ENCODE measurements around the gene SERPINE1.

The SERPINE1 gene

GRCh38 chr7:101123703-101124068, 3.2 kb upstream of the SERPINE1 start:
- no peak overlapping the region for H3K4me3 ChIP-seq (ENCODE audit: low read depth, low read length)
- no peaks in the 10 kb centered on the region; the same call in 1 of the 2 replicates for H3K4me1 ChIP-seq (ENCODE audit: control insufficient read depth, insufficient read depth, low read length)
- ChIA-PET CTCF (interaction anchor here (0.7 to 6.7 kb wide), 7 partner anchors 12 to 69 kb away, joined by 3 to 37 read pairs (median 6); no protein-coding TSS in a partner anchor), POLR2A (interaction anchor here (0.7 to 1.4 kb wide), 3 partner anchors 11 to 691 kb away, joined by 3 to 11 read pairs (median 9); no protein-coding TSS in a partner anchor)
- TF ChIP-seq ZNF623 (tag by site-specific recombination; IDR thresholded peaks at IDR 0.05): no peak
- TF ChIP-seq BCL11A (tag by site-specific recombination; IDR thresholded peaks at IDR 0.05; ENCODE audit: low read depth): no peak
- no peak for TF ChIP-seq ZNF585B (tag by site-specific recombination; IDR thresholded peaks at IDR 0.05)
- no peak for TF ChIP-seq ZNF792 (tag by site-specific recombination; IDR thresholded peaks at IDR 0.05)
- TF ChIP-seq ZNF366 (tag by site-specific recombination; conservative IDR thresholded peaks at IDR 0.05): no peak
- no peak for TF ChIP-seq ZBTB21 (tag by site-specific recombination; IDR thresholded peaks at IDR 0.05)
- no peak for TF ChIP-seq ZNF138 (tag by site-specific recombination; IDR thresholded peaks at IDR 0.05; ENCODE audit: borderline replicate concordance)
- no peak for TF ChIP-seq ZBTB11 (tag by site-specific recombination; conservative IDR thresholded peaks at IDR 0.05; ENCODE audit: low read depth)
- no peak for TF ChIP-seq ZNF791 (tag by site-specific recombination; IDR thresholded peaks at IDR 0.05)
- no peak for TF ChIP-seq ZNF302 (tag by site-specific recombination; IDR thresholded peaks at IDR 0.05; ENCODE audit: low read depth)
- TF ChIP-seq ZNF248 (tag by site-specific recombination; IDR thresholded peaks at IDR 0.05): no peak
- TF ChIP-seq ZNF561 (tag by site-specific recombination; IDR thresholded peaks at IDR 0.05; ENCODE audit: borderline replicate concordance): no peak
- TF ChIP-seq ZNF513 (tag by site-specific recombination; IDR thresholded peaks at IDR 0.05): no peak
- TF ChIP-seq AEBP2 (tag by site-specific recombination; IDR thresholded peaks at IDR 0.05; ENCODE audit: borderline replicate concordance): no peak
- no peak for TF ChIP-seq ZNF10 (tag by site-specific recombination; IDR thresholded peaks at IDR 0.05)
- TF ChIP-seq ZNF701 (tag by site-specific recombination; IDR thresholded peaks at IDR 0.05): no peak
- TF ChIP-seq ZNF580 (tag by site-specific recombination; IDR thresholded peaks at IDR 0.05): no peak
- TF ChIP-seq ZNF266 (tag by site-specific recombination; IDR thresholded peaks at IDR 0.05; ENCODE audit: low read depth): no peak
- H3K9me3 ChIP-seq (ENCODE audit: control insufficient read depth, insufficient read depth, low read depth, low read length): no peaks in the 10 kb centered on the region
- H3K27ac ChIP-seq (ENCODE audit: extremely low read depth, low read depth, low read length): no peak overlapping the region
- H3K36me3 ChIP-seq (ENCODE audit: control insufficient read depth in 2 of 2, insufficient read depth in 1 of 2, low read length in 2 of 2): no peaks in the 10 kb centered on the region

GRCh38 chr7:101124376-101125056, 2.4 kb upstream of the SERPINE1 start:
- CTCF ChIA-PET: interaction anchor here (0.6 to 6.7 kb wide), 6 partner anchors 13 to 230 kb away, joined by 4 to 37 read pairs (median 5); no protein-coding TSS in a partner anchor
- POLR2A ChIA-PET: interaction anchor here (0.7 kb wide), 1 partner anchor 690 kb away, joined by 11 read pairs; no protein-coding TSS in a partner anchor
- Histone ChIP-seq H3K4me1 (ENCODE audit: control insufficient read depth, insufficient read depth, low read length) (no peaks in the 10 kb centered on the region; the same call in 1 of the 2 replicates), H3K4me3 (ENCODE audit: low read depth, low read length) (no peak overlapping the region), H3K36me3 (ENCODE audit: control insufficient read depth in 2 of 2, insufficient read depth in 1 of 2, low read length in 2 of 2) (no peaks in the 10 kb centered on the region), H3K27ac (ENCODE audit: extremely low read depth, low read depth, low read length) (no peak overlapping the region), H3K9me3 (ENCODE audit: control insufficient read depth, insufficient read depth, low read depth, low read length) (no peaks in the 10 kb centered on the region)
- TF ChIP-seq ZIC2 (tag by site-specific recombination; IDR thresholded peaks at IDR 0.05): peak; percentile 33; the same call in 1 of the 2 replicates
- no peak for TF ChIP-seq ZNF239 (tag by site-specific recombination; IDR thresholded peaks at IDR 0.05)
- TF ChIP-seq ZNF521 (tag by site-specific recombination; IDR thresholded peaks at IDR 0.05): no peak
- TF ChIP-seq ZFHX2 (tag by site-specific recombination; conservative IDR thresholded peaks at IDR 0.05): peak; percentile 29; the same call in 1 of the 2 replicates
- TF ChIP-seq PRDM1 (tag by site-specific recombination; IDR thresholded peaks at IDR 0.05): 0 out of 2 replicates have a peak, but pooled peaks have one; percentile 36
- no peak for TF ChIP-seq YY1 (tag by site-specific recombination; IDR thresholded peaks at IDR 0.05)

All from HEK293 (cell line).